ENCODE results near the gene GNAI3.

GNAI3 gene

GRCh38 chr1:109523706-109524105, 24.7 kb upstream of the GNAI3 start:
- no peak for DNase-seq (ENCODE audit: low read depth in 1 of 2, low spot score in 1 of 2)

- DNase-seq (ENCODE audit: low read depth in 1 of 2, low spot score in 1 of 2) = no peak
These were observed 21.2 kb upstream of the GNAI3 start for GRCh38 chr1:109527098-109527811.

GRCh38 chr1:109527846-109528695, 20.3 kb upstream of the GNAI3 start:
- DNase-seq (ENCODE audit: low read depth in 1 of 2, low spot score in 1 of 2) = no peak

- DNase-seq (ENCODE audit: low read depth in 1 of 2, low spot score in 1 of 2) = no peak
These were observed 19.7 kb upstream of the GNAI3 start for GRCh38 chr1:109528712-109529111.

- DNase-seq (ENCODE audit: low read depth in 1 of 2, low spot score in 1 of 2) = no peak
These were observed 18.4 kb upstream of the GNAI3 start for GRCh38 chr1:109529881-109530456.

GRCh38 chr1:109530457-109531087, 17.8 kb upstream of the GNAI3 start:
- DNase-seq (ENCODE audit: low read depth in 1 of 2, low spot score in 1 of 2) = no peak

- DNase-seq (ENCODE audit: low read depth in 1 of 2, low spot score in 1 of 2) = no peak
These were observed 17.0 kb upstream of the GNAI3 start for GRCh38 chr1:109531380-109531779.

- no peak for DNase-seq (ENCODE audit: low read depth in 1 of 2, low spot score in 1 of 2)
These were observed 16.5 kb upstream of the GNAI3 start for GRCh38 chr1:109531826-109532364.

GRCh38 chr1:109532365-109533136, 15.9 kb upstream of the GNAI3 start:
- peak; percentile 88 to 90 for DNase-seq (ENCODE audit: low read depth in 1 of 2, low spot score in 1 of 2)

- DNase-seq (ENCODE audit: low read depth in 1 of 2, low spot score in 1 of 2) = no peak
These were observed 14.0 kb upstream of the GNAI3 start for GRCh38 chr1:109534307-109534858.

- no peak for DNase-seq (ENCODE audit: low read depth in 1 of 2, low spot score in 1 of 2)
These were observed 12.9 kb upstream of the GNAI3 start for GRCh38 chr1:109535481-109535880.

GRCh38 chr1:109535971-109536491, 12.4 kb upstream of the GNAI3 start:
- DNase-seq (ENCODE audit: low read depth in 1 of 2, low spot score in 1 of 2) = no peak

GRCh38 chr1:109537450-109538178, 10.8 kb upstream of the GNAI3 start:
- no peak for DNase-seq (ENCODE audit: low read depth in 1 of 2, low spot score in 1 of 2)

GRCh38 chr1:109538827-109539555, 9.4 kb upstream of the GNAI3 start:
- DNase-seq (ENCODE audit: low read depth in 1 of 2, low spot score in 1 of 2) = no peak

- no peak for DNase-seq (ENCODE audit: low read depth in 1 of 2, low spot score in 1 of 2)
These were observed 8.7 kb upstream of the GNAI3 start, which contains the start of gene GPR61 for GRCh38 chr1:109539676-109540075. GPR61 (plus strand) TSS chr1:109539872; CDS start chr1:109543023, 3,151 bp downstream.

GRCh38 chr1:109541102-109541501, 7.3 kb upstream of the GNAI3 start:
- no peak for DNase-seq (ENCODE audit: low read depth in 1 of 2, low spot score in 1 of 2)

- no peak for DNase-seq (ENCODE audit: low read depth in 1 of 2, low spot score in 1 of 2)
These were observed 5.8 kb upstream of the GNAI3 start for GRCh38 chr1:109542657-109543056.

GRCh38 chr1:109543283-109543987, 5.0 kb upstream of the GNAI3 start:
- DNase-seq (ENCODE audit: low read depth in 1 of 2, low spot score in 1 of 2) = no peak
